GM19395 (cell line): ENCODE measurements around the gene CBY2.
"Not testable (repeated sequence)": the region's sequence is repeated elsewhere in the genome, so short reads cannot be mapped to it uniquely, and the experiment has no call there.

Experiments used
- ATAC-seq: cut with Tn5 transposase; IDR thresholded peaks from one replicate; pipeline ENCODE4 v1.9.1; 2021; ENCODE audit warnings: mild to moderate bottlenecking, moderate library complexity; ENCODE audit not compliant: unreplicated experiment

Gene CBY2

DNA sequence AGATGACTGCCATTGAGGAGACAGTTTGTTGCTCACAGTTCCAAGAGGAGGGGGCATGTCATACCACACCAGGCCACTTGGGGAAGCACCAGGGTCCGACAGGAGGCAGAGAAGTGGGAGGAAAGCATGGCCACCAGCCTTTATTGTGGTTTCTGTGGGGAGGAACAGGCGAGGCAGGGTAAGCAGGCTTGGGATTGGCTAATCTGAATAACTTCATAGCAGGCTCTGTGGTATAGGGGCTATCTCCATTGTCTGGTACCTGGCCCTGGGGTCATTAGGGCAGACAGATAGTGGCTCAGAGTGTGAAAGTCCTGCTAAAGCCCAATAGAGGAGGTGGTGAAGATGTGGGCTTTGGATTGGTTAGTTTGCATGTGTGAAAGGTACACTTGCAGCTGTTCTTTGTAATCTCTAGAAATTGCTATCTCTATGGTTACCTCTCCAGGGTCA is 35.5 kb downstream of the CBY2 start:
- no peak for ATAC-seq

DNA sequence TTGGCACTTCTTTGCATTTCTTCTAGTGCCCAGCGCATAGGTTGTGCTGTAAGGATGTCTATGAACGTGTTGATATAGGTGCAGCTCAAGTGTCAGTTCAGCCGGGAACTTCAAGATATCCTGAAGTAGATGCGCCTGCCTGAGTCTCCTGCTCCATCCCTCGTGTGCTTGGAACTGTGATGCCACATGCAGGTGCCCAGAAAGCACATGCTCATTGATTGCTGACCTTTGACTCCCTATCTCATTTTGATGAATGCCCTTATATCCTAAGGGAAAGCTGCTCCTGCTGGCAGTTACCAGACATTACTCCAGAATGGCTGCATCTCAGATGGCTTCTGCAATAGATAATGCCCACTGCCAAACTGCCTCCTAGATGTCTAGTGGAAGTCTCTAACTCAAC is 40.9 kb downstream of the CBY2 start:
- no peak for ATAC-seq

DNA sequence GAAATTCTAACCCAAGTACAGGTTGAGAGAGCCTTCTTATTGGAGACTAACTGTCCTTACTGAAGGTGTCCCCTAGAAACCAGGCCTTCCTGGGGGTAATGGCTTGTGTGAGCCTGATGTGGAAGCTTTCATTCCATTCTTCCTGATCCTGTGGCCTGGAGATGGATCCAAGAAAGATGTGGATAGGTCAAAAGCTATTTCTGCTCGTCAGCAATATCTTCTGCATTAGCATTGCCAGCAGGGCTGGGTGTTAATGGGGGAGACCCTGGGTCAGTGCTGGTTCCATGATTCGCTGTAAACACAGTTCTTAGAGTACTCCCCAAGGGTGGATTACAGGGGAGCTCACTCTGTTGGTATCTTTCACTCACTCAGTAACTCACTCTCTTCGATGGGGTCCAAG is 42.9 kb downstream of the CBY2 start:
- ATAC-seq, result no peak

DNA sequence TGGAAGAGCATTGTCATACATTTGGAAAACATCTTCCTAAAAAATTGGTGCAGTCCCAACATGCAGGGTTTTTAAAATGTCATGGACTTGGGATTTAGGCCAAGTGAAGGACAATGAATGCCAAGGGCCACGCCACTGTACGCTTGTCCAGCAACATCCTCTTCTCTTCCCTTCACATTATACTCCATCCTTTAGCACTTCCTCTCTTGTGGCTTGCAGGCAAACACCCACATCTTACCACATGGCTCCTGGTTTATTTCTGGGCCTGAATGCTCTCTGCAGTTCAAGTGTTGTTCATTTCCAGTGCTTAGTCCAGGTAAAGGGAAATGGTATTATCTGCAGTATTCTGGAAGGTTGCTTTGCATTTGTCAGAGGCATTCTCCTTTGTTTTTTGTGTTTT is 45.0 kb downstream of the CBY2 start:
- no peak for ATAC-seq

DNA sequence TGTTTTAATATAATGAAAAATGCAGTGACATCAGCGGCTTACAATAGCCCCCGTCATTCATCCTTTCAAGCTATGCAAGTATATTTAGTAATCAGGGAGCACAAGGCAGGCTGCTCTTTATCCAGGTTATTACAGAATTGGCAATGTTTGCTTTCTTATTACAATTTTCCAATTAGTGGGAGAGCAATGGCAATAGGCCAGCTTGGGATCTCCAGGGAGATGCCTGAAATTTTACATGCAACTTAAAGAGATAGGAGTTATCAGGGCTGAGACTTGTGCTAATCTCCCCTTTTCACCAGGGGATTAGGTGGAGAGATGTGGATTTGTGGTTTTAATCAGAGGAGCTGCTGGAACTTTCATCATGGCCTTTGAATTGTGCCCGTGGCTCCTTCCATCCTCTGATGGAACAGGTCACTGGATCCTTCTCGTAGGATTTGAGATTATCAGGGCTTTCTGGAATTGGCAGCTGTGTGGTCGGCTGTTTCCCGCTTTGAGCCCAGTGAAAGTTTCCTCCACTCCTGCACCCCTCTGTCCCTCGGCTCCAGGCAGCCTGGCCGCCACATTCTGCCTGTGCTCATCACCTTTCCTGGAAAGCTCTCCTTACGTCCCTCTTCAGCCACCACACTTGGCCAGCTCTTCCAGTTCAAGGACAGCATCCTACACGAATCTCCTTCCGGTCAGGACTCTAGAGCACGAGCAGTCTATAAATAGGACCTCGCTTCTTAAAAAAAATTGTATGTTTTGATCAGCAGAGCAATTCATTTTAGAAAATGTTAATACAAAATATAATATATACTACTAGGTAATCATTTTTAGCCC is 47.0 kb downstream of the CBY2 start:
- no peak for ATAC-seq

DNA sequence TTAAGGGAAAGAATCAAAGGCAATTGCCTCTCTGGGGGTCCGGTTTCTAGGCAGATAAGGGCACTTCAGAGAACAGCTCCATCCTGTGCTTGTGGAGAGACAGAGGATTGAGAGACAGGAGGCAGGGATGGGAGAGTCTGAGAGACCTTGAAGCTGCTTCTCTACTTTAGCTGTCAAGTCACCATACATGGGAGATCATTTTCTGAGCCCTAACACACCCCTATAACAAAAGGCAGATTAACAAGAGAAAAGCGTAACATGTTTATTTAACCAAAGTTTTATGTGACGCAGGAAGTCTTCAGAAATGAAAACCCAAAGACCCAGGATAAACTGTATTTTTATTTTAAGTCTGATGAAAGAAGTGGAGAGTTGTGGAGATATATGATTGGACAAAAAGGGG is 48.4 kb downstream of the CBY2 start:
- no peak for ATAC-seq

DNA sequence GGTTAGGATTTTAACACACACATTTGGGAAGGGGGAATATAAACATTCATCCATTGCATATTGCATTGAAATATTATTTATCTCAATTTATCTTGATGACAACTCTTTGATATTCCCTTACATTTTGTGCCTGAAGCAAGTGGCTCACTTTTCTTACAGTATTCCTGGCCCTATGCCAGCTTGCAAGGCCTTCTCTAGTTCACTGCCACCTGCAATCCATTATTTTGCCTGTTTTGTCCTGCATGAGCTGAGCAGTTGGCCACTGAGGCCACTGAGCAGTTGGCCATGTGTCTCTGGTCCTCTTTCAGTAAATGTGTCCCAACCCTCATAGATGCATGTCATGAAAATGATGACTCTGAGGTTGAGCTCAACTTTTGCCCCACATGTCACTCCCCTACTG is 49.8 kb downstream of the CBY2 start:
- ATAC-seq, result no peak

DNA sequence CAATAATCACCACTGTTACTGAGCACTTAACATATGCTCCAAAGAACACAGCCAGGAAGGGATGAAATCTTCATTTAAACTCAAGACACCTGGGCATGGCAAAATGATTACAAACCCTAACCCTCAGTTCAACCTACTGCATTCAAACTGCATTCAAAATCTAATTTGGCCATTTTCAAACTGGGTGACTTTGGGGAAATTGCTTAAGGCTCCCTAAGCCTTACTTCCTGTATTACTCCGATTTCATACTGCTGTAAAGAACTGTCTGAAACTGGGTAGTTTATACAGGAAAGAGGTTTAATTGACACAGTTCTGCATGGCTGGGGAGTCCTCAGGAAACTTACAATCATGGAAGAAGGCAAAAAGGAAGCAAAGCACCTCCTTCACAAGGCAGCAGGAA is 50.4 kb downstream of the CBY2 start:
- ATAC-seq, result no peak

DNA sequence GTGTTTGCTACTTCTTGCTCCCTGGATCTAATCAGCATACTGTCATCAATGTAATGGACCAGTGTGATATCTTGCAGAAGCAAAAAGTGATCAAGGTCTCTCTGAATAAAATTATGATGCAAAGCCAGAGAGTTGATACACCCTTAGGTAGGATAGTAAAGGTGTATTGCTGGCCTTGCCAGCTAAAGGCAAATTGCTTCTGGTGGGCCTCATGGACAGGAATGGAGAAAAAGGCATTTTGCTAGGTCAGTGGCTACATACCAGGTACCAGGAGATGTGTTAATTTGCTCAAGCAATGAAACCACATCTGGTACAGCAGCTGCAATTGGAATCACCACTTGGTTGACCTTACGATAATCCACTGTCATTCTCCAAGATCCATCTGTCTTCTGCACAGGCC is 54.4 kb downstream of the CBY2 start:
- ATAC-seq, result not testable (repeated sequence)

DNA sequence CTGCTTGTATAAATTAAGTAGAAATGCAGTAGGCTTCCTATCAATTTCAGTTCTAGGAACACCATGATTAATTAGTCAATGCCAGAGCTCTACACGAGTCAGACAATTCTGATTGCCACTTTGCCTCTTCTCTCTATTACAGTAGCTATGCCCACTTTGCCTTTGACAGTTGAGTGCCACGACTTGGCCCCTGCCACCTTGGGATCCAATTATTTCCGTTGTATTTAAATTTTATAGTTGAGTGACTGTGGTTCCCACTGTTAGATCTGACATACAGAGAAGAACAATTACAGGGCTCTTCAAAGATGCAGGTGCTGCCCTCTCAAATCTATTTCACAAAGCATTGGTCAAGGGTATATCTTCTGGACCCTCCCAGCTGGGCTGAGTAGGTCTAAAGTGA is 55.5 kb downstream of the CBY2 start:
- ATAC-seq, result not testable (repeated sequence)

DNA sequence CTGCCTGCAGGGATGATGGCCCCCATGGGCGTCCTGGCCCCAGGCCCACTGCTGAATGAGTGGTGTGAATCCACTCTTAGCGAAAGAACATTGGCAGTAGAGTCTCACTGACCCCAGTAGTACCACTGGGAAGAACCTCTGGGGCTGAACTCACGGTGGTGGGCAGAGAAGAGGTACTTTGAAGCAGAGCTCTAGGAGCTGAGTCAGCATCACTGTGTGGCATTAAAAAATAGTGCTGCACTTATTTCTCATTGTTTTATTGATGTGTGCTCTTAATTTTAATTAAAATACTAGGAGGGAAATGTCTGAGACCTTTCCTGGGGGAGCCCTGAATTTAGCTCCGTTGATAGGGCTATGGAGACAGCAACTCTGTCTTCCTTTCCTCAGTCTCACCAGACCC is 61.3 kb downstream of the CBY2 start:
- no peak for ATAC-seq
